HT-29 (cell line): ENCODE measurements around the gene SNX20. TPM values are rescaled to one million over a fixed set of nuclear protein-coding genes. Genes with fewer than 3 reads are reported as not detected.

Experiments used
- total RNA-seq: library from RNA; depleted of rRNA; stranded (reverse); fragments of >200 nt; shearing (Covaris generic); gene quantifications from 2 replicates; pipeline ENCODE4 v1.2.3, GENCODE V29; 2014; rRNA removed

Gene SNX20
- total RNA-seq, 1 experiment from 2014 or later, result 0.23 TPM

Other genes with a start within 250 kb of the SNX20 start
- 0.10 and 0.13 TPM in 2 replicates for gene NKD1, start 132.9 kb downstream of the SNX20 start, total RNA-seq
- not detected in 2 replicates for gene NOD2, start 12.3 kb upstream of the SNX20 start, total RNA-seq
- gene CYLD, start 60.8 kb upstream of the SNX20 start, total RNA-seq, result 3.5 and 5.2 TPM in 2 replicates